PFSK-1 (cell line): ENCODE measurements around the gene GPAT3.

Experiments
- FOXP2 ChIP-seq: optimal IDR thresholded peaks from 2 replicates; pipeline ENCODE3; 2011; ENCODE audit warnings: borderline replicate concordance, control low read depth, inconsistent platforms; ENCODE audit not compliant: insufficient read depth; ENCODE audit errors: extremely low read length, extremely low read depth
- POLR2AphosphoS5 ChIP-seq: IDR thresholded peaks from 2 replicates; pipeline ENCODE4 v1.6.1; 2012; ENCODE audit warnings: low read depth, mild to moderate bottlenecking, control low read depth, low read length, moderate library complexity
- SIN3A ChIP-seq: IDR thresholded peaks from 2 replicates; pipeline ENCODE4 v1.6.1; 2012; ENCODE audit warnings: mild to moderate bottlenecking, low read length, moderate library complexity, borderline replicate concordance; ENCODE audit not compliant: insufficient read depth
- TAF1 ChIP-seq: IDR thresholded peaks from 2 replicates; pipeline ENCODE4 v1.6.1; 2012; ENCODE audit warnings: low read length, control low read depth, borderline replicate concordance; ENCODE audit not compliant: insufficient read depth
- TF ChIP-seq, protein P1 (sequence below), 2 experiments: IDR thresholded peaks; 2 replicates each; pipeline versions ENCODE4 v1.6.1 to v1.8.0; 2011 to 2012; ENCODE audit warnings: low read depth in 2 of 2, low read length in 2 of 2, control low read depth in 1 of 2, inconsistent platforms in 1 of 2, mild to moderate bottlenecking in 1 of 2, moderate library complexity in 1 of 2; ENCODE audit not compliant: insufficient read depth in 1 of 2

GPAT3 gene

GRCh38 chr4:83568062-83568461, 32.2 kb downstream of the GPAT3 start:
- TF ChIP-seq TAF1, result no peak
- TF ChIP-seq SIN3A, result no peak
- TF ChIP-seq FOXP2, result no peak
- TF ChIP-seq, protein P1, sequence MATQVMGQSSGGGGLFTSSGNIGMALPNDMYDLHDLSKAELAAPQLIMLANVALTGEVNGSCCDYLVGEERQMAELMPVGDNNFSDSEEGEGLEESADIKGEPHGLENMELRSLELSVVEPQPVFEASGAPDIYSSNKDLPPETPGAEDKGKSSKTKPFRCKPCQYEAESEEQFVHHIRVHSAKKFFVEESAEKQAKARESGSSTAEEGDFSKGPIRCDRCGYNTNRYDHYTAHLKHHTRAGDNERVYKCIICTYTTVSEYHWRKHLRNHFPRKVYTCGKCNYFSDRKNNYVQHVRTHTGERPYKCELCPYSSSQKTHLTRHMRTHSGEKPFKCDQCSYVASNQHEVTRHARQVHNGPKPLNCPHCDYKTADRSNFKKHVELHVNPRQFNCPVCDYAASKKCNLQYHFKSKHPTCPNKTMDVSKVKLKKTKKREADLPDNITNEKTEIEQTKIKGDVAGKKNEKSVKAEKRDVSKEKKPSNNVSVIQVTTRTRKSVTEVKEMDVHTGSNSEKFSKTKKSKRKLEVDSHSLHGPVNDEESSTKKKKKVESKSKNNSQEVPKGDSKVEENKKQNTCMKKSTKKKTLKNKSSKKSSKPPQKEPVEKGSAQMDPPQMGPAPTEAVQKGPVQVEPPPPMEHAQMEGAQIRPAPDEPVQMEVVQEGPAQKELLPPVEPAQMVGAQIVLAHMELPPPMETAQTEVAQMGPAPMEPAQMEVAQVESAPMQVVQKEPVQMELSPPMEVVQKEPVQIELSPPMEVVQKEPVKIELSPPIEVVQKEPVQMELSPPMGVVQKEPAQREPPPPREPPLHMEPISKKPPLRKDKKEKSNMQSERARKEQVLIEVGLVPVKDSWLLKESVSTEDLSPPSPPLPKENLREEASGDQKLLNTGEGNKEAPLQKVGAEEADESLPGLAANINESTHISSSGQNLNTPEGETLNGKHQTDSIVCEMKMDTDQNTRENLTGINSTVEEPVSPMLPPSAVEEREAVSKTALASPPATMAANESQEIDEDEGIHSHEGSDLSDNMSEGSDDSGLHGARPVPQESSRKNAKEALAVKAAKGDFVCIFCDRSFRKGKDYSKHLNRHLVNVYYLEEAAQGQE (IDR thresholded peaks at IDR 0.05; ENCODE audit: insufficient read depth in 1 of 2, low read depth in 2 of 2, low read length in 2 of 2), result no peak
- no peak for TF ChIP-seq POLR2AphosphoS5

DNA sequence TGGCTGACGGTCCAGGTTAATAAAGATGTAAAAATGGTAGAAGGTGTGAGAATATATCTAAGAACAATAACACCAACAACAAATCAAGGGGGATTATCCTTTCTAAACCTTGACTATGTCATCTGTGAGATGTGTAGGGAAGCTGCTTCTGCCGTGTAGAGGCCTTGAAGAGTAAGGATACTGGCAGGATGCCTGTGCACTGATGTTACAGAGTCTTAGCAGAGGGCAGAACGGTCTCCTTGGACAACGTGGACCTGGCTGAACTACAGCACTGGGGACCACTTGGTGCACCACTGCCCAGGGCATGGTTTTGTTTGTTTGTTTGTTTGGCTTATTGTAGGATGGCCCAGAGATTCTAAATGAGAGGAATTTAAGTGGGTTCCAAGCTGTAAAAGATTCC, 33.5 kb downstream of the GPAT3 start:
- TF ChIP-seq SIN3A (no peak), POLR2AphosphoS5 (no peak), TAF1 (no peak)

- TF ChIP-seq POLR2AphosphoS5 (no peak), FOXP2 (no peak), TAF1 (no peak), SIN3A (no peak)
- TF ChIP-seq, protein P1 (IDR thresholded peaks at IDR 0.05; ENCODE audit: insufficient read depth in 1 of 2, low read depth in 2 of 2, low read length in 2 of 2), result no peak
These were observed 34.1 kb downstream of the GPAT3 start for GRCh38 chr4:83569987-83570386.

DNA sequence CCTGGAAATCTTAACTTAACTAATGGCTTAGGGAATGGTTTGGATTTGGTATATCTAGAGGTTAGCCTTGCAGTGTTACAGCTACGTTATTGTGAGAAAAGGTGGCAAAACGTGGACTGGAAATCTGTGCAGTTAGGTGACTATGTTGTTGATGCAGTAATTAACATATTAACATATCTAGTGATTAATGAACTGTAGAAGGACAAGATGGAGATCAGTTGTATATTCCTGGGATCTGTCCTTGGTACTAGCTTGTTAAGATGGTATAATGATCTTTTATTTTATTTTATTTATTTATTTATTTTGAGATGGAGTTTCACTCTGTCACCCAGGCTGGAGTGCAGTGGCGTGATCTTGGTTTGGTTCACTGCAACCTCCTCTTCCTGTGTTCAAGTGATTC, 36.9 kb downstream of the GPAT3 start:
- no peak for TF ChIP-seq FOXP2
- TF ChIP-seq, protein P1 (IDR thresholded peaks at IDR 0.05; ENCODE audit: insufficient read depth in 1 of 2, low read depth in 2 of 2, low read length in 2 of 2), result peak; percentile 70 to 81

DNA sequence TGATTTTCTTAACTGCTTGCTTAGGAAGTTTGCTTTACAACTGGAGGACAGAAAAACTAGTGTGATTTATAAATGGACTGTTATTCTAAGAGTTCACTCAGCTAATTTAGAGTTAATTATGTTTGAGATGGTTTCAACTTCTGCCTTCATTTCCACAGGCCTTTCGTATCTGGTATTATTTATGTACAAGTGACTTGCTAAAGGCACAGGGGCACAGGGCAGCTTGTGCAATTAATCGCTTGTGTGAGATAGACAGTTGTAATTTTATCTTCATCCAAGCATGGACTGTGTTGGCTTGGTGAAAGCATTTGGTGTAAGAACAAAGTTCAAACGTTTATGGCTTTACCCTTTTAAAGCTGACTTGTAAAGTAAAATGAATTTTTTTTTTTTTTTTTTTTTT, 38.3 kb downstream of the GPAT3 start:
- no peak for TF ChIP-seq POLR2AphosphoS5
- TF ChIP-seq FOXP2, result no peak
- TF ChIP-seq SIN3A, result no peak
- TF ChIP-seq, protein P1 (IDR thresholded peaks at IDR 0.05; ENCODE audit: insufficient read depth in 1 of 2, low read depth in 2 of 2, low read length in 2 of 2), result no peak
- no peak for TF ChIP-seq TAF1
